ENCODE results near the gene ZMIZ1.

The ZMIZ1 gene

GRCh38 chr10:79346012-79346340 lies 277.2 kb downstream of the ZMIZ1 start:
- TF ChIP-seq POLR2A (IDR thresholded peaks at IDR 0.05; ENCODE audit: low read depth, low read length) = no peak
- no peak for FAIRE-seq
- DNase-seq (ENCODE audit: insufficient read length, low spot score) = no peak

GRCh38 chr10:79346388-79347225 lies 277.8 kb downstream of the ZMIZ1 start:
- TF ChIP-seq POLR2A (IDR thresholded peaks at IDR 0.05; ENCODE audit: low read depth, low read length) = no peak
- FAIRE-seq (no peak), DNase-seq (ENCODE audit: insufficient read length, low spot score) (no peak)

DNA sequence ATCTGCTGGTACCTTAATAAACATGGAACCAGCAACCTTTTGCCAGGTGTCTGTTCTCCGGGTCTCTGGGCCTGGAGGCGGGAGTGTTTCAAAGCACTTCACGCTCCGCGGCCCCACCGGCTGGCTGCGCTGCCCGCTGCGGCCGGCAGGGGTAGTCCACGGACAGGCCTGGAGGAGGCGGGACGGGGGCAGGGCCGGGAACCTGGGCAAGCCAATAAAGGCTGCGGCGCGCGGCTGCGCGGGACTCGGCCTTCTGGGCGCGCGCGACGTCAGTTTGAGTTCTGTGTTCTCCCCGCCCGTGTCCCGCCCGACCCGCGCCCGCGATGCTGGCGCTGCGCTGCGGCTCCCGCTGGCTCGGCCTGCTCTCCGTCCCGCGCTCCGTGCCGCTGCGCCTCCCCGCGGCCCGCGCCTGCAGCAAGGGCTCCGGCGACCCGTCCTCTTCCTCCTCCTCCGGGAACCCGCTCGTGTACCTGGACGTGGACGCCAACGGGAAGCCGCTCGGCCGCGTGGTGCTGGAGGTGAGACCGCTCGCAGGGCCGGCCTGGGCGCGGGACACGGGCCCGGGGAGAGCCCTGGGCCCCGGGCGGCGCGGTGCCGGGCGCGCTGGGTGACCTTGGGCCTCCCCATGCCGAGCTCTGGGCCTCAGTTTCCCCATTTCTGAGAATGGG lies 278.6 kb downstream of the ZMIZ1 start, which contains the start of gene PPIF:
Gene PPIF (plus strand): TSS at position 244 of the 668 bp plus-strand sequence. CDS start 80 bp downstream, at position 324.
- FAIRE-seq (no peak), DNase-seq (ENCODE audit: insufficient read length, low spot score) (peak; percentile 99)
- peak; percentile 98 for TF ChIP-seq POLR2A (IDR thresholded peaks at IDR 0.05; ENCODE audit: low read depth, low read length)

- peak; percentile 68 for DNase-seq (ENCODE audit: insufficient read length, low spot score)
- peak; percentile 39; the same call in 1 of the 2 replicates for TF ChIP-seq POLR2A (IDR thresholded peaks at IDR 0.05; ENCODE audit: low read depth, low read length)
- no peak for FAIRE-seq
Measured at GRCh38 chr10:79347894-79348639, 279.3 kb downstream of the ZMIZ1 start.

GRCh38 chr10:79348640-79348988 lies 279.8 kb downstream of the ZMIZ1 start:
- no peak for TF ChIP-seq POLR2A (IDR thresholded peaks at IDR 0.05; ENCODE audit: low read depth, low read length)
- DNase-seq (ENCODE audit: insufficient read length, low spot score) = no peak
- FAIRE-seq = no peak

DNA sequence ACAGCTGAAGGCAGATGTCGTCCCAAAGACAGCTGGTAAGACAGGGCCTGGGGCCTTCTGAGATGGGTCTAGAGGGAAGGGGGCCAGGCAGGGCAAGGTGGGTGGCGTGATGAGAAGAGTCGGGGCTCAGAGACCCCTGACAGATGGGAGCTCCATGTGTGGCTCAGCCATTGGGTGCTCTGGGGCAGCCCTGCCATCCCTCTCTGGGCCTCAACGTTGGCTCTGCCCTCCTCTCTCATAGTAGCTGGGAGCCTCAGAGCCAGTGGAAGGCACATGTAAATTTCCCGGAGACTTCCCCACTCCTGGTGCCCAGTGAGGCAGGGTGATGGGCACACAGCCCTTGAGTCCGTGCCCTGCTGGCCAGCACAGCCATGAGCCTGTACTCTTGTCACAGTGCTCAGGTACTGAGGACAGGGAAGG lies 280.3 kb downstream of the ZMIZ1 start:
- no peak for TF ChIP-seq POLR2A (IDR thresholded peaks at IDR 0.05; ENCODE audit: low read depth, low read length)
- no peak for DNase-seq (ENCODE audit: insufficient read length, low spot score)
- no peak for FAIRE-seq

- no peak for TF ChIP-seq POLR2A (IDR thresholded peaks at IDR 0.05; ENCODE audit: low read depth, low read length)
- DNase-seq (ENCODE audit: insufficient read length, low spot score) (no peak), FAIRE-seq (no peak)
Measured at GRCh38 chr10:79349766-79350406, 281.1 kb downstream of the ZMIZ1 start.

- FAIRE-seq (no peak), DNase-seq (ENCODE audit: insufficient read length, low spot score) (no peak)
- TF ChIP-seq POLR2A (IDR thresholded peaks at IDR 0.05; ENCODE audit: low read depth, low read length) = no peak
Measured at GRCh38 chr10:79350407-79351154, 281.8 kb downstream of the ZMIZ1 start.

DNA sequence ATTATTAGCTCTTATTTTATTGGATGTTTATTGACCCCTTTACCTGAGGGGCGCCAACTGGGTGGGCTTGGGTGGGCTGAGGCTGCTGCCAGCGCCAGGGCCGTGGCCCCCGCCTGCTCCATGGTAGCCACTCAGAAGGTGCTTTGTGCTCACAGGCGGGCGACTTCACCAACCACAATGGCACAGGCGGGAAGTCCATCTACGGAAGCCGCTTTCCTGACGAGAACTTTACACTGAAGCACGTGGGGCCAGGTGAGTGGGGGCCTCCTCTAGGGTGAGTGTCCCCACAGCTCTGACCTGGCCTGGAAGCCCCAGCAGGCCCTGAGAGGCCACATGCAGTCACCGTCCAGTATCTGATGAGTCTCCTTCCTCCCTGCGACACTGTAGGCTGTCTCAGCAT lies 282.6 kb downstream of the ZMIZ1 start:
- FAIRE-seq (no peak), DNase-seq (ENCODE audit: insufficient read length, low spot score) (no peak)
- TF ChIP-seq POLR2A (IDR thresholded peaks at IDR 0.05; ENCODE audit: low read depth, low read length) = no peak

DNA sequence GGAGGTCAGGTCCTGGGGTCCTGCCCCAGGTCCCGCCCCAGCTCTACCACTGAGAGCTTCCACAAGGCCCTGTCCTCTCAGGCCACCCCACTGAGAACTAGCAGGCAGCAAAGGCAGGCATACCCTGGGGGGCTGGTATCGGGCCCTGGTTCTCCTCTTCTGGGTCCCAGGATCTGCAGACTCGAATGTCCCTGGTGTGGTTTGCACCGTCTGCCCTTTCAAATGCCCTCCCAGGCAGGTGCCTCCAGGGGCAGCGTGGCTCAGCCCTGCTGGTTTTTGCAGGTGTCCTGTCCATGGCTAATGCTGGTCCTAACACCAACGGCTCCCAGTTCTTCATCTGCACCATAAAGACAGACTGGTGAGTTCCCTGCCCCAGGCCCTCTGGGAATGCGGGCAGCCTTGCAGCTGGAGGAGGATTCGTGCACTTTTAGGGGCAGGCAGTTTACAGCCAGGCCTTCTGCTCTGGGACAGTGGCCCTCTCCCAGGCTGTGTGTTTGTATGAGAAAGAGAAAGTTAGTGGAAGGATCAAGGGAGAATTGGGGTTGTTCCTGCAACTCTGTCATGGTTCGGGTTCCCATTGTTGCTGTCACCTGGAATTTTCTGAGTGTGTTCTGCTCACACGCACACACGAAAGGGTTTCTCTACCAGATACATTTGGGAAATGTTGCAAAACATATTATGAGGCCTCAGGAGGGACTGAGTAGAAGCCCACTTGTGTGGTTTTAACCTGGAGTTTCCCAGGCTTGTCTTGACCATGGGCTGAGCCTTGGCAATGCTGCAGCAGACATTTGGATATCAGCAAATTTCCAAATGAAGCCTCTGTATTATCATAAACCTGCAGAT lies 283.5 kb downstream of the ZMIZ1 start:
- peak; percentile 5 for DNase-seq (ENCODE audit: insufficient read length, low spot score)
- no peak for FAIRE-seq
- TF ChIP-seq POLR2A (IDR thresholded peaks at IDR 0.05; ENCODE audit: low read depth, low read length) = no peak

GRCh38 chr10:79353000-79353406 lies 284.2 kb downstream of the ZMIZ1 start:
- TF ChIP-seq POLR2A (IDR thresholded peaks at IDR 0.05; ENCODE audit: low read depth, low read length) = no peak
- FAIRE-seq = no peak
- DNase-seq (ENCODE audit: insufficient read length, low spot score) = peak; percentile 5

DNA sequence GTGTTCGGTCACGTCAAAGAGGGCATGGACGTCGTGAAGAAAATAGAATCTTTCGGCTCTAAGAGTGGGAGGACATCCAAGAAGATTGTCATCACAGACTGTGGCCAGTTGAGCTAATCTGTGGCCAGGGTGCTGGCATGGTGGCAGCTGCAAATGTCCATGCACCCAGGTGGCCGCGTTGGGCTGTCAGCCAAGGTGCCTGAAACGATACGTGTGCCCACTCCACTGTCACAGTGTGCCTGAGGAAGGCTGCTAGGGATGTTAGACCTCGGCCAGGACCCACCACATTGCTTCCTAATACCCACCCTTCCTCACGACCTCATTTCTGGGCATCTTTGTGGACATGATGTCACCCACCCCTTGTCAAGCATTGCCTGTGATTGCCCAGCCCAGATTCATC lies 285.0 kb downstream of the ZMIZ1 start:
- no peak for TF ChIP-seq POLR2A (IDR thresholded peaks at IDR 0.05; ENCODE audit: low read depth, low read length)
- no peak for FAIRE-seq
- DNase-seq (ENCODE audit: insufficient read length, low spot score) = no peak
